Measurements from ENCODE around the gene MED25. TPM values are rescaled to one million over a fixed set of nuclear protein-coding genes. Genes with fewer than 3 reads are reported as not detected.

Gene MED25
- total and polyA plus RNA-seq, 2 of the 4 experiments (the other 2 are of a cell fraction): 4.7 to 38.5 TPM

GRCh38 chr19:49827034-49827433 is 8.9 kb downstream of the MED25 start:
- H3K36me3 ChIP-seq (ENCODE audit: control insufficient read depth, insufficient read depth, low read length): peaks cover 48% of the 10 kb centered on the region
- no peak overlapping the region for H2BK15ac ChIP-seq (ENCODE audit: low read depth, low read length)
- H3K4ac ChIP-seq (ENCODE audit: low read depth, low read length): no peak overlapping the region
- no peak overlapping the region for H2AK5ac ChIP-seq (ENCODE audit: low read depth, low read length)
- no peak overlapping the region for H4K8ac ChIP-seq (ENCODE audit: low read depth in 2 of 2, low read length in 2 of 2)
- no peak overlapping the region for H3K23ac ChIP-seq (ENCODE audit: low read depth, low read length)
- H3K56ac ChIP-seq (ENCODE audit: extremely low read depth, insufficient read depth, low read length): no peak overlapping the region
- no peaks in the 10 kb centered on the region for H3K4me1 ChIP-seq (ENCODE audit: control insufficient read depth, insufficient read depth, low read length)
- no peak overlapping the region for H2AK9ac ChIP-seq (replicated peaks; ENCODE audit: low read depth, low read length, poor library complexity)
- 94% methylated on average over 7 of the region's 14 CpGs; no CpG with 5 or more reads in 1 of the 2 experiments for WGBS, 2 experiments (ENCODE audit: extremely low coverage in 2 of 2, insufficient read length in 1 of 2)
- H3K14ac ChIP-seq (replicated peaks; ENCODE audit: low read depth, low read length): no peak overlapping the region
- H3K4me3 ChIP-seq (ENCODE audit: insufficient read depth, low read depth, low read length): no peak overlapping the region
- no peak overlapping the region for H3K9ac ChIP-seq (ENCODE audit: low read depth, low read length)
- no peak overlapping the region for H3K18ac ChIP-seq (ENCODE audit: low read depth, low read length)
- H3K9me3 ChIP-seq (ENCODE audit: control insufficient read depth, insufficient read depth, low read length): no peaks in the 10 kb centered on the region
- DNase-seq: no peak
- H3K9me1 ChIP-seq (ENCODE audit: insufficient read depth, low read length): 0 out of 2 replicates have a peak, but pooled peaks cover 3% of the 10 kb centered on the region
- H4K91ac ChIP-seq (ENCODE audit: insufficient read depth, low read depth, low read length): no peak overlapping the region
- in situ Hi-C loops (cut with MboI; ENCODE audit: low sequenced_read_pairs) (no loop called here), intact Hi-C loops (cut with micrococcal nuclease) (no loop called here), dilution Hi-C loops (cut with HindIII; ENCODE audit: low sequenced_read_pairs, unreplicated experiment) (no loop called here)
- H2BK5ac ChIP-seq (ENCODE audit: low read depth, low read length, poor library complexity, severe bottlenecking): no peak overlapping the region
- CTCF ChIA-PET: no interaction called here
- H2BK120ac ChIP-seq (ENCODE audit: low read depth, low read length): no peak overlapping the region
- no peak overlapping the region for H3K27ac ChIP-seq (ENCODE audit: insufficient read depth, low read length)
- BruUV-seq (replicated peaks): no TSS peak
- POLR2A ChIA-PET (ENCODE audit: unreplicated experiment): no interaction called here
- H4K20me1 ChIP-seq (ENCODE audit: insufficient read depth, low read length): peaks cover 30% of the 10 kb centered on the region
- H3K27me3 ChIP-seq (ENCODE audit: control insufficient read depth, insufficient read depth, low read length): no peaks in the 10 kb centered on the region
- TF ChIP-seq MAZ (IDR thresholded peaks at IDR 0.05; ENCODE audit: borderline replicate concordance, low read depth, low read length) (no peak), RAD21 (IDR thresholded peaks at IDR 0.05; ENCODE audit: low read length) (no peak), BHLHE40 (IDR thresholded peaks at IDR 0.05; ENCODE audit: low read depth, low read length) (no peak), FOS (IDR thresholded peaks at IDR 0.05; ENCODE audit: low read depth, low read length) (no peak), SMC3 (IDR thresholded peaks at IDR 0.05; ENCODE audit: low read depth, low read length) (no peak), CEBPB (IDR thresholded peaks at IDR 0.05; ENCODE audit: low read depth, low read length) (no peak), NFE2L2 (IDR thresholded peaks at IDR 0.05; ENCODE audit: low read depth, low read length) (no peak), CHD1 (IDR thresholded peaks at IDR 0.05; ENCODE audit: low read depth, low read length) (no peak), RCOR1 (IDR thresholded peaks at IDR 0.05; ENCODE audit: insufficient replicate concordance, low read length) (no peak)
- no peak overlapping the region for H4K5ac ChIP-seq (ENCODE audit: low read depth, low read length)
- H3K79me1 ChIP-seq (ENCODE audit: low read depth in 1 of 2, low read length in 2 of 2): peaks cover 11 to 57% of the 10 kb centered on the region in 2 experiments
- no peak overlapping the region for H3K4me2 ChIP-seq (ENCODE audit: low read depth, low read length)
- H2BK20ac ChIP-seq (ENCODE audit: low read depth, low read length): no peak overlapping the region
- no peak overlapping the region for H2AFZ ChIP-seq (replicated peaks; ENCODE audit: low read length, poor library complexity)
- no peak for ATAC-seq (ENCODE audit: low read depth)

Measured in IMR-90 (cell line).